ENCODE results near the gene KDM6B. TPM values are rescaled to one million over a fixed set of nuclear protein-coding genes. Genes with fewer than 3 reads are reported as not detected.

KDM6B gene
- total RNA-seq, 6 experiments from 2014 or later = 6.1 to 12.8 (median 10.9) TPM

GRCh38 chr17:7837408-7838088 is 3.5 kb downstream of the KDM6B start:
- H3K9me3 ChIP-seq = no peaks in the 10 kb centered on the region
- no peak for ATAC-seq
- intact Hi-C loops (cut with DNase I) = no loop called here
- WGBS (ENCODE audit: insufficient coverage, low coverage, low lambda C conversion rate, missing lambda C conversion rate) = 3% methylated on average over 8 of the region's 8 CpGs
- H3K4me3 ChIP-seq = peak overlapping the region in 2 of 3 donors; percentile 70 to 73
- H3K4me1 ChIP-seq = peaks cover 0 to 50% (median 5%) of the 10 kb centered on the region in 4 donors
- TF ChIP-seq CTCF (IDR thresholded peaks at IDR 0.05) (no peak), POLR2A (IDR thresholded peaks at IDR 0.05) (no peak)
- no peak for DNase-seq
- H3K27me3 ChIP-seq = no peaks in the 10 kb centered on the region
- no peaks in the 10 kb centered on the region for H3K36me3 ChIP-seq
- H3K27ac ChIP-seq = peak overlapping the region; percentile 97 to 99 (median 97)

GRCh38 chr17:7838090-7839075 is 4.4 kb downstream of the KDM6B start:
- WGBS (ENCODE audit: insufficient coverage, low coverage, low lambda C conversion rate, missing lambda C conversion rate) = 2% methylated on average over 9 of the region's 12 CpGs
- no peak for TF ChIP-seq POLR2A (IDR thresholded peaks at IDR 0.05)
- no peak for TF ChIP-seq CTCF (IDR thresholded peaks at IDR 0.05)
- H3K36me3 ChIP-seq = no peaks in the 10 kb centered on the region
- peak in 1 of 3 donors; percentile 67 for DNase-seq
- no peaks in the 10 kb centered on the region for H3K9me3 ChIP-seq
- peak overlapping the region in 2 of 3 donors; percentile 97 to 99 for H3K27ac ChIP-seq
- no peak for ATAC-seq
- peaks cover 0 to 47% (median 5%) of the 10 kb centered on the region in 4 donors for H3K4me1 ChIP-seq
- intact Hi-C loops (cut with DNase I) = no loop called here
- no peaks in the 10 kb centered on the region for H3K27me3 ChIP-seq
- H3K4me3 ChIP-seq = peak overlapping the region in 2 of 3 donors; percentile 70 to 73

GRCh38 chr17:7839190-7839875 is 5.3 kb downstream of the KDM6B start:
- no peak for ATAC-seq
- no peaks in the 10 kb centered on the region for H3K9me3 ChIP-seq
- TF ChIP-seq POLR2A (IDR thresholded peaks at IDR 0.05) = no peak
- no peak for TF ChIP-seq CTCF (IDR thresholded peaks at IDR 0.05)
- no peaks in the 10 kb centered on the region for H3K36me3 ChIP-seq
- DNase-seq = peak in 2 of 3 donors; percentile 29 to 60
- intact Hi-C loops (cut with DNase I) = no loop called here
- peak overlapping the region in 2 of 3 donors; percentile 31 to 47 for H3K27ac ChIP-seq
- WGBS (ENCODE audit: insufficient coverage, low coverage, low lambda C conversion rate, missing lambda C conversion rate) = 0% methylated on average over 1 of the region's 6 CpGs
- H3K4me1 ChIP-seq = peaks cover 0 to 43% (median 5%) of the 10 kb centered on the region in 4 donors
- H3K4me3 ChIP-seq = no peak overlapping the region
- H3K27me3 ChIP-seq = no peaks in the 10 kb centered on the region

GRCh38 chr17:7839876-7840261 is 5.9 kb downstream of the KDM6B start:
- intact Hi-C loops (cut with DNase I) = no loop called here
- WGBS (ENCODE audit: insufficient coverage, low coverage, low lambda C conversion rate, missing lambda C conversion rate) = 56% methylated on average over 2 of the region's 2 CpGs
- DNase-seq = no peak
- H3K27me3 ChIP-seq = no peaks in the 10 kb centered on the region
- H3K4me3 ChIP-seq = no peak overlapping the region
- no peaks in the 10 kb centered on the region for H3K9me3 ChIP-seq
- no peaks in the 10 kb centered on the region for H3K36me3 ChIP-seq
- peak overlapping the region in 1 of 3 donors; percentile 47 for H3K27ac ChIP-seq
- peaks cover 0 to 38% (median 5%) of the 10 kb centered on the region in 4 donors for H3K4me1 ChIP-seq
- TF ChIP-seq POLR2A (IDR thresholded peaks at IDR 0.05) = no peak
- TF ChIP-seq CTCF (IDR thresholded peaks at IDR 0.05) = no peak
- ATAC-seq = no peak
